Measurements from ENCODE around the gene DIS3L.
"Not testable (repeated sequence)": the region's sequence is repeated elsewhere in the genome, so short reads cannot be mapped to it uniquely, and the experiment has no call there.

DIS3L gene

DNA sequence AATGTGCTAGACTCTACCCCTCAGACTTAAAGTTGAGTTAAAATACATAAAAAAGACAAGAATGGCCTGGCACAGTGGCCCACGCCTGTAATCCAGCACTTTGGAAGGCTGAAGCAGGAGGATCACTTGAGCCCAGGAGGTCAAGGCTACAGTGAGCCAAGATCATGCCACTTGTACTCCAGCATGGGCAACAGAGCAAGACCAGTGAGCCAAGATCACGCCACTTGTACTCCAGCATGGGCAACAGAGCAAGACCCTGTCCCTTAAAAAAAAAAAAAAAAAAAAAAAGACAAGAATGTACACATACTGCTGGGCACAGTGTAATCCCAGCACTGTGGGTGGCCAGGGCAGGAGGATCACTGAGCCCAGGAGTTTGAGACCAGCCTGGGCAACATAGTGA lies 17.4 kb downstream of the DIS3L start:
- no peak for DNase-seq (ENCODE audit: low spot score)

DNA sequence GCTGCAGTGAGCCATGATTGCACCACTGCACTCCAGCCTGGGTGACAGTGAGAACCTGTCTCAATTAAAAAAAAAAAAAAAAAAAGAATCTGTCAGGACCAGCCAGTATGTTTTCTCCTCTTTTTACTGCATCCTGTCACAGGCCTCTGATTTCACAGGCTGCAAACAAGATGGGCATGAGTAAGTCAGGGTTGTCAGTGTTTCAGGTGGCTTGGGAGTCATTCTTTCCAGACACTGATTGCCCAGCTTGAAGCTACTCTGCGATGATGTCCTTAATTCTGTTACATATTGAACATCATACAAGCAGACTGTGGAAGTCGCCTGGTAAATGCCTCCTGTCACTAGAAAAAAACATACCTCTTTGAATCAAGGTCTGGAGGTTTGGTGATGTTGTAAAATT lies 18.8 kb downstream of the DIS3L start:
- no peak for DNase-seq (ENCODE audit: low spot score)

DNA sequence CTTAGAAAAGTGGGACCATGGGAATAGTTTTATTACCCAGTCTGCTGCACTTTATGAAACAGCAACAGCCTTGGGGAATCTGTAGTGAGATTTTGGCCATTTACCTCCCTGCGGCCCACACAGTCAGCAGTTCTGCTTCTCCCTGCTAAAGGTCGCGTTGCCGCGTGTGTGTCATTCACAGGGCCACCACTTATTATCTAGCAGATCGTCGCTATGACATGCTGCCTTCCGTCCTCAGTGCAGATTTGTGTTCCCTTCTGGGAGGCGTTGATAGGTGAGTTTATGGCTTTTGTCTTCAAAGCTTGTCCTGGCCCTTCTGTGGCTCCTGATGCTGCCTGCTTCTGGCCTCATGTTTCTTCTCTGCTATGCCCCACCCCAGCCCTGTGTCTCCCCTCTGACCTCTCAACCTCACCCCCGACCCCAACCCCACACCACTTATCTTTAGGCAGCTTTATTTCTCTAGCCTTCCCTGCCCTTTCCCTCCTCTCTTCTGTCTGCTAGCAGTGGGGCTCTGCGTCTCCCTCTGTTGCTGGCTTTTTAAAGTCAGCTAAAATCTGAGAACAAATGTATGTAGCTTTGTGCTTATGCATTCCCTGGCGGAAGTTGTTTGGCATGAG lies 30.1 kb downstream of the DIS3L start:
- no peak for DNase-seq (ENCODE audit: low spot score)

DNA sequence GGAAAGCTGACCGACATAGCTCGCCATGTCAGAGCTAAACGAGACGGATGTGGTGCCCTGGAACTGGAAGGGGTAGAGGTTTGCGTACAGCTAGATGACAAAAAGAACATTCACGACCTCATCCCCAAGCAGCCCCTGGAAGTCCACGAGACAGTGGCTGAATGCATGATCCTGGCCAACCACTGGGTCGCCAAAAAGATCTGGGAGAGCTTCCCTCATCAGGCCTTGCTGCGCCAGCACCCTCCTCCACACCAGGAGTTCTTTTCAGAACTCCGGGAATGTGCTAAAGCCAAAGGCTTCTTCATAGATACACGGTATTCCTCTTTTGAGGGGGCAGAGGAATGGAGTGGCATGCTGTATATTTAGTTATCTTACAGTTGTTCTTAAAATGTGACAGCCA lies 32.7 kb downstream of the DIS3L start:
- DNase-seq (ENCODE audit: low spot score): no peak

DNA sequence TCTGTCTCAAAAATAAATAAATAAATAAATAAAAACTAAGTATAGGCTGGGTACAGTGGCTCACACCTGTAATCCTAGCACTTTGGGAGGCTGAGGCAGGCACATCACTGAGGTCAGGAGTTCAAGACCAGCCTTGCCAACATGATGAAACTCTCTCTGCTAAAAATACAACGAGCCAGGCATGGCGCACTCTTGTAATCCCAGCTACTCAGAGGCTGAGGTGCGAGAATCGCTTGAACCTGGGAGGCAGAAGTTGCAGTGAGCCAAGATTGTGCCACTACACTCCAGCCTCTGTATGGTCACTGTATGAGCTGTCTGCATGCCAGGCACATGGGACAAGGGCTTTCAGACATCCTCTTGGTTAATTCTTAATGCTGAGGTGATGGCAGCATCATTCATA lies 34.4 kb downstream of the DIS3L start:
- DNase-seq (ENCODE audit: low spot score): no peak

DNA sequence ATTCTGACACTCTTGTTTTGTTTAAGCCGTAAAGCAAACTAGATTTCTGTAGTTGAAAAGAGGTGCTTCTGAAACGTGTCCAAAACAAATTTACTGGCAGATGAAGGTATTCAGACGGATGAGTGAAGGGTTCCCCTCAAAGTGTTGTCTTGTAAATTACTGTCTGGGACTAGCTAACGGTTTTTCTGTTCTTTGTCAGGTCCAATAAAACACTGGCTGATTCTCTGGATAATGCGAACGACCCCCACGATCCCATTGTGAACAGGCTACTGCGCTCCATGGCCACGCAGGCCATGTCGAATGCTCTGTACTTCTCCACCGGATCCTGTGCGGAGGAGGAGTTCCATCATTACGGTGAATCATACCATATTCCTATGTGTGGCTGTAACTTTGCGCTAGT lies 35.4 kb downstream of the DIS3L start:
- DNase-seq (ENCODE audit: low spot score): no peak

DNA sequence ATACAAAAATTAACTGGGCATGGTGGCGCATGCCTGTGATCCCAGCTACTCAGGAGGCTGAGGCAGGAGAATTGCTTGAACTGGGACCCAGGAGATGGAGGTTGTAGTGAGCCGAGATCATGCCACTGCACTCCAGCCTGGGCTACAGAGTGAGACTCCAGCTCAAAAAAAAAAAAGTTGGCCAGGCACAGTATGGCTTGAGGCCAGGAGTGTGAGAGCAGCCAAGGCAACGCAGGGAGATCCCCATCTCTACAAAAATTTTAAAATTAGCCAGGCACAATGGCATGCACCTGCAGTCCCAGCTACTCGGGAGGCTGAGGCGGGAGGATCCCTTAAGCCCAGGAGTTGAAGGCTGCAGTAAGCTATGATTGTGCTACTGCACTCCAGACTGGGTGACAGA lies 55.2 kb downstream of the DIS3L start:
- not testable (repeated sequence) for DNase-seq (ENCODE audit: low spot score)

DNA sequence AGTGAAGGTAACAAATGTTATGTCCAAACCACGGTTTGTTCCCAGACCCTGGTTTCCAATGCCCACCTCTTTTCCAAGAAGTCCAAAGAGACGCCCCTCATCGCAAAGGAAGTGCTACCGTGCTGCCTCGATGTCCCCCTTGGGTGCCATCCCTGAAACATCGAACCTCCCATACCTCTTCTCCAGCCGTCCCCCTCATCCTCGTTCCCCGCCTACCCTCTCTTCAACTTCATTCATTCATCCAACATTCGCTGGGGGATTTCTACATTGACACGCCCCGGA lies 62.6 kb downstream of the DIS3L start:
- DNase-seq (ENCODE audit: low spot score): no peak

DNA sequence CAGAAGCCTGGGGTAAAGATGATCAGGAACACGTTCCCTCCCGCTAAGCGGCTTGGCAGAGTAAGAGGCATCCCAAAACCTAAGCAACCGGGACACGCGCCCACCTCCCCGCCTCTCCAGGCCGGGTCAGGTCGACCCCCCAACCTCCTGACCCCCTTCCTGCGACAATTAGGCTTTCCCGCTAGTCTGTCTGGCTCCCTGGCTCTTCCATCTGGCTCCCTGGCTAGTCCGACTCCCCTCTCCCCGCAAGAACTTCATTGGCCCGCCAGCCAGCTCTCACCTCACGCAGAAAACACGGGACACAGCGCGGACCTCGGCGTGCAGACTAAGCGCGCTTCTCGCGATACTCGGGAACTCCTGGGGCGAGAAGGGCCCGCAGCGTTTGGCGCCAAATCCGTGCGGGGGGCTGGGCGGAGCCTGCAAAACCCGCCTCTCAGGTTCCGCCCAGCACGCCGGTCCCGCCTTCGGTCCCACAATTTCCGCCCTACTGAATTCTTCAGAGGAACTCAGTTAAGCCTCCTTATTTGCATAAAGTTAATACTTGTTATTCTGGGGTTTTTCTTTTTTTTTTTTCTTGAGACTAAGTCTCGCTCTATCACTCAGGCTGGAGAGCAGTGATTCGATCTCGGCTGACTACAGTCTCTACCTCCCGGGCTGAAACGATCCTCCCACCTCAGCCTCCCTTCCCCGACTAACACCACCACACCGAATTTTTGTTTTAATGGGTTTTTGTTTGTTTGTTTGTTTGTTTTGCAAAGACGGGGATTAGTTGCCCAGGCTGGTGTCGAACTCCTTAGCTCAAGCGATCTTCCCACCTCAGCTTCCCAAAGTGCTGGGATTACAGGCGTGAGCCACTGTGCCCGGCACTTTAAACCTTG lies 63.2 kb downstream of the DIS3L start, which contains the start of gene TIPIN:
TIPIN (minus strand) TSS at position 327 of the 878 bp plus-strand sequence. CDS start 3,738 bp downstream, outside the sequence.
- peak; percentile 95 for DNase-seq (ENCODE audit: low spot score)

DNA sequence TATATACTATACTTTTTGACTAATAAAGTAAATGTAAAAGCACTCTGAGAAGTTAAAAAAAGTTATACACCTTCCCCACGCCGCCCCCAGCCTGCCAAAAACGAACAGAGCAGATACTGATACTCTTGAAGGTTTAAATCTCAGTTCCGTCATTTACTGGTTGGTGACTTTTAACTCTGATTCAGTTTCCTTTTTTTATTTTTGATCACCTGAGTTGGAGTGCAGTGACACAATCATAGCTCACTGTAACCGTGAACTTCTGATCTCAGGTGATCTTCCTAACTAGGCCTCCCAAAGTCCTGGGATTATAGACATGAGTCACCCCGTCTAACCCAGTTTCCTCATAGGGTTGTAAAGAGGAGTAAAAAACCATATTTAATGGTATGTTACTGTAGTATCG lies 66.4 kb downstream of the DIS3L start:
- DNase-seq (ENCODE audit: low spot score): no peak

DNA sequence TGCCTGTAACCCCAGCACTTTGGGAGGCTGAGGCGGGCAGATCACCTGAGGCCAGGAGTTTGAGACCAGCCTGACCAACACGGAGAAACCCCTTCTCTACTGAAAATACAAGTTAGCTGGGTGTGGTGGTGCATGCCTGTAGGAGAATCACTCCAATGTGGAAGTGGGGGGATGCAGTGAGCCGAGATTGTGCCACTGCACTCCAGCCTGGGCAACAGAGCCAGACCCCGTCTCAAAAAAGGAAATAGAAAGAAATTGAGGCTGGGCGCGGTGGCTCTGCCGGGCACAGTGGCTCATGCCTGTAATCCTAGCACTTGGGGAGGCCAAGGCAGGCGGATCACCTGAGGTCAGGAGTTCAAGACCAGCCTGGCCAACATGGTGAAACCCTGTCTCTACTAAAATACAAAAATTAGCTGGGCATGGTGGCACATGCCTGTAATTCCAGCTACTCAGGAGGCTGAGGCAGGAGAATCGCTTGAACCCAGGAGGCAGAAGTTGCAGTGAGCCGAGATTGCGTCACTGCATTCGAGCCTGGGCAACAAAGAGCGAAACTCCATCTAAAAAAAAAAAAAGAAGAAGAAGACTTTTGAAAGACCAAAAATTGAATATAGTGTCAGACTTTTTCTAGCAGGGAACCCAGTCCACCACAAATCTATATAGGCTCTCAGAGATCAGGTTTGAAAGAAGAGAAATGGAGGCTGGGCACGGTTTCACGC lies 68.5 kb downstream of the DIS3L start:
- DNase-seq (ENCODE audit: low spot score): not testable (repeated sequence)

DNA sequence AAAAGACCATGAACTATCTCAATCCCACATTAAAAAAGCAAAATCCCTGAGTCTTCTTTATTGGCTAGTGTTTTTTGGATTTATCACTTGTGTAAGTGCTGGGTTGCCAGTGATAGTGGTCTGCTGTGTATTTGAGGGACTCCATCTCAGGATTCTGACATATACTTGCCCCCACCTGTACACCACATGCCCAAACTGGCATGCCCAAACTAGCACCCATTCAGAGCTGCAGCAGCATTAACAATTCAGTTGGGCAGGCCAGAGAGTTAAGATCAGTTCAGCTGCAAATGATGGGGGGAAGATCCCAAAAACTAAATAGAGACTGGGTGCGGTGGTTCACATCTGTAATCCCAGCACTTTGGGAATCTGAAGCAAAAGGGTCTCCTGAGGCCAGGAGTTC lies 69.4 kb downstream of the DIS3L start:
- DNase-seq (ENCODE audit: low spot score): no peak

DNA sequence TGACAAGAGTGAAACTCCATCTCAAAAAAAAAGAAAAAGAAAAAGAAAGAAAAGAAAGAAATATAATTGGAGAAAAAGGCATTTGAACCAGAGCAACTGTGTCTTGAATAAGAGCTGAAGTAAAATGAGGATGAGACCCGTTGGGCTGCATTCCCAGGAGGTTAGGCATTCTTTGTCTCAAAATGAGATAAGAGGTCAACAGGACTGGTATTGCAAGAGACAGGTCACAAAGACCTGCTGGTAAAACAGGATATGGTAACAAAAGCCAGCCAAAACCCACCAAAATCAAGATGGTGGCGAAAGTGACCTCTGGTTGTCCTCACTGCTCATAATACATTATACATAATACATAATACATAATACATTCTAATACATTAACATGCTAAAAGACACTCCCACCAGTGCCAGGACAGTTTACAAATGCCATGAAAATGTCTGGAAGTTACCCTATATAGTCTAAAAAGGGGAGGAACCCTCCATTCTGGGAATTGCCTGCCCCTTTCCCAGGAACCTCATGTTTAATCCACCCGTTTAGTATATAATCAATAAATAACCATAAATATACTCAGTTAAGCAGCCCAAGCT lies 71.7 kb downstream of the DIS3L start:
- no peak for DNase-seq (ENCODE audit: low spot score)

DNA sequence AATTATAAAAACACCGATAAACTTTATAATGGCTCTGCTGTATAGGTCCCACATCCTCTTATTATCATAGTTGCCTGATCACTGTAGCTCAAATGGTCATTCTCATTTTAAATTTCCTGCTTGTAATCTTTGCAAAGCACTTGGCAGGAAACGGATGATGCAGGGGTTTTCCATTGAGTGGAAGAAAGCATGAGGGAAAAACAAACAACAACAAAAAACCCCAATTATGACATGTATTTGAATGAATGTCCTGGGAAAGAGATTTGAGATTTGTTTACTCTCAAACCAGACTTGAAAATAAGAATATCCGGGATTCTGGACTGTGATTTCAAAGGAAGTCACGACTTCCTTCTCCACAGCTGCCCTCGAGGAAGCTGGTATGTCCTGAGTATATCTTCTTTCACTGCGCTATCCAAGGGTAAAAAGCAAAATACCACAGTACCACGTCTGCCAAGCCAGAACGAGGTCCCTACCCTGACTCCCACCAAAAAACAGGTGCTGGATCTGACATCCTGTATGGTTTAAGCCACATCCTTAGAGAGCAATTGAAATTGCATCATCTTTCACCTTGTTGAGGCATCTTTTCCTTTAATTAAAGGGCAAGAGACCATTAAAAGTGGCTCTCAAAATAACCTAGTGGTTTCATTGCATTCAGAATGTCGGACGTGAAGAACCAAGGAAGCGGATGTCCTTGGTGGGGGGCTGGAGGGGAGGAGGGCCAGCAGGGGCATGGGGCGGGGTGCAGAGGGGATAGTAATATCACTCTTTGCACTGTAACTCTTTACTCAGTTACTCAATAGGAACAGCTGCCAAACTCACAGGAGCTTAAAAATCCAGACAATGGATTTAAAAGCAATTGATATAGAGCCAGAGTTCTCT lies 76.6 kb downstream of the DIS3L start:
- no peak for DNase-seq (ENCODE audit: low spot score)

DNA sequence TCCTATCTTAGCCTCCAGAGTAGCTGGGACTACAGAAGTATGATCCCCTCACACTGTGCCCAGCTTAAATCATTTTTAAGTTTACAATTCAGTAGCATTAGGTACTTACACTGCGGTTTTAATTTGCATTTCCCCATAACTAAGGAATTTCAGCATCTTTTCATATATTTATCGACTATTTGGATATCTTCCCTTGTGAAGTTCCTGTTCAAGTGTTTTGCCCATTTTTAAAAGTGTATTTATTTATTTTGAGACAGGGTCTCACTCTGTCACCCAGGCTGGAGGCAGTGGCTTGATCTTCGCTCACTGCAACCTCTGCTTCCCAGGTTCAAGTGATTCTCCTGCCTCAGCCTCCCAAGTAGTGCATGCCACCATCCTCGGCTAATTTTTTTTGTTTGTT lies 80.8 kb downstream of the DIS3L start:
- no peak for DNase-seq (ENCODE audit: low spot score)

DNA sequence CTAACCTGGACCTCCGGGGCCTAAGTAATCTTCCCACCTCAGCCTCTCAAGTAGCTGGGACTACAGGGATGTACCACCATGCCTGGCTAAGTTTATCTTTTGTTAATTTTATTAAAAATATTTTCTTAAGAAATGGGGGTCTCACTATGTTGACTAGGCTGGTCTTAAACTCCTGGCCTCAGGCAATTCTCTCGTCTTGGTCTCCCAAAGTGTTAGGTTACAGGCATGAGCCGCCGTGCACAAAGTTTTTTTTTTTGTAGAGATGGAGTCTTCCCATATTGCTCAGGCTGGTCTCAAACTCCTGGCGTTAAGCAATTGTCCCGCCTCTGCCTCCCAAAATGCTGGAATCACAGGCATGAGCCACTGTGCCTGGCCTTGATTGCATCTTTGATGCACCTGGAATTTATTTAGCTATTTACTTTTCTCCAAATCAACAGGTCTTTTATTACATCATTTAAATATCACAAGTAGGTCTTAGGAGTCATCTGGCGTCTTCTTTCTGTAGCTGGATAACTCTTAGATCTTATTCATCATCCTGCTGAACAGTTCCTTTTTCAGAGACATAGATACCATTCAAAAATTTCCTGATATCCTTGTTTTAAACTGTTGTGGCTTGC lies 85.6 kb downstream of the DIS3L start:
- no peak for DNase-seq (ENCODE audit: low spot score)

DNA sequence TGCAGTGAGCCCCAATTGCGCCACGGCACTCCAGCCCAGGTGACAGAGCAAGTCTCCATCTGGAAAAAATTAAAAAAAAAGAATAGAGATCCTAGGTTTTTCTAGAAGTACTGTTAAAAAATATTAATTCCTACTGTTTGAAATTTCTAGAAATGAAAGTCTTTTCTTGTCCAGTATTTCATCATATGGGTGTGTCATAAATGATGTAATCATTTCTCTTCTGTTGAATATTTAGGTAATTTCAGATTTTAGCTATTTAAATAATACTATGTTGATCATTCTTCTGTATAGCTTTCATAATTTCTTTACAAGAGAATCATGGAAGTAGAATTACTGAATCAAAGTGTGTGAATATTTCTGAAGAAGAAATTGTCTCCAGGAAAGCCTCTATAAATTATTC lies 88.0 kb downstream of the DIS3L start:
- DNase-seq (ENCODE audit: low spot score): not testable (repeated sequence)
